ENCODE measurements around the gene ZBTB7B.

ZBTB7B gene

DNA sequence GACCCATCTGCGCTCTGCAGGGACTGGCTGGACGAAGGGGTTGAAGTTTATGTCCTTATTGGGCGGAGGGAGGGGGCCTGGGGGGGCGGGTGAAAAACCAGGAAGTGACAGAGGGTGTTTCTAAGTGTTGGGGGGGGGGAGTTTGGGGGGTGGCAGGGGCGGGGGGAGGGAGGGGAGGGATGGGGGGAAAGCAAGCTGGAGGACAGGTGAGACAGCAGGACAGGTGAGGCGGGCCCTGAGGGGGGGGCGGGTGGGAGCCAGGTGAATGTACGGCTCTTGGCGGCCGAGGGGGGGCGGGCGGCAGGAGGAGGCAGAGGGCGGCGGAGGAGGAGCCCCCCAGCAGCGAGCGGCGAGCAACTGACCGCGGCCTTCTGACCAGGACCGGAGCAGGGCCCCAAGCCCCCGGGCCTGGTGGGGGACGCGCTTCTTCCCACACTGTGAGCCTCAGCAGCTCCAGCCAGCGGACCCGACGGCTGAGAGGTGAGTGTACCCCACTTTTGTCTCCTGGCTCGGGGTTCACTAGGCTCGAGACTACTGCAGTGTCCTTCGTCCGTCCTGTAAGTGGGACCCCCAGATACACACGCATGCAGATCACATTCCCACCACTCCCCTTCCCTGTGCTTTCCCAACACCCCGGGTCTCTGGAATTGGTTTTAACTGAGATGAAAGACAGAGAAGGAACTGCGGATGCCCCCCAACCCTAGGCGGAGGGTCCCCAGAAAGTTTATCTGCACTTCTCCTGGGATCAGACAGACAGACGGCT, at the start of gene ZBTB7B:
Gene ZBTB7B (plus strand): TSS at position 339 of the 763 bp plus-strand sequence. CDS start 11,859 bp downstream, outside the sequence.
- DNase-seq (ENCODE audit: low read depth) = no peak

DNA sequence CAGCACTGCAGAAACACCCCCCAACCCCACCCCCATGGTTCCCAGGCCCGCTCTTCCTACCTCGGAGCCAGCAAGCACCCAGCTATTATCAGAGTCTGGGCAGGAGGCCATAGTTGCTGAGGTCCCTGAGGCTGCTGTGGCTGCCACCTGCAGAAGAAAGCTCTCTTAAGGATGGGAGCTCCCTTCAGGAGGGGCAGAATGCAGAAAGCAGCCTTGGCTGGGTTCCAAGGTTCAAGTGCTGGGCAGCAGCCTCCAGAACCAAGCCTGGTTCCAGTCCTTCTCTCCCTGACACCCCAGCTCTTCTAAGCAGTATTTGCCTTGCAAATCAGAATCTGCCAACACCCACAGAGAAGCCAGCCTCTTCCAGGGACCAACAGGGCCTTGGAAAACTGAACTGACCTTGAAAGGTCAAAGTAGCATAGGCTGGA, 49.0 kb upstream of the ZBTB7B start:
- DNase-seq (ENCODE audit: low read depth) = no peak

DNA sequence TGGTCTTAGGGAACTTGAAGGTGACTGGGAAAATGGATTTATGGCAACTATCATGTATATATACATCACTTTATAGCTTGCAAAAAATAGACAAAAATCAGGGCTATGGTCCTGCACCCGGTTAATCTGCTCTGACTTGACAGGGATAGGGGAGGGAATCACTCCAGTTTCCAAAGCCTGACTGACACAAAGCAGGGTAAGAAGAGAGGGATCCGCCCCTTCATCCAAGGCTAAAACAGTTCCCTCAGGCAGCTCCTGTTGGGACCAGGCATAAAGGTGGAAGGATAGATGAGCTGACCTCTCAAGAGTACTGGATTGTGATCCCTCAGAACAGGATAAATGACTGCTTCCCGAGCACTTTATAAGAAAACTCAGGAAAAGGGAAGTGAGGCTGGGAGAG, 48.1 kb upstream of the ZBTB7B start:
- no peak for DNase-seq (ENCODE audit: low read depth)

DNA sequence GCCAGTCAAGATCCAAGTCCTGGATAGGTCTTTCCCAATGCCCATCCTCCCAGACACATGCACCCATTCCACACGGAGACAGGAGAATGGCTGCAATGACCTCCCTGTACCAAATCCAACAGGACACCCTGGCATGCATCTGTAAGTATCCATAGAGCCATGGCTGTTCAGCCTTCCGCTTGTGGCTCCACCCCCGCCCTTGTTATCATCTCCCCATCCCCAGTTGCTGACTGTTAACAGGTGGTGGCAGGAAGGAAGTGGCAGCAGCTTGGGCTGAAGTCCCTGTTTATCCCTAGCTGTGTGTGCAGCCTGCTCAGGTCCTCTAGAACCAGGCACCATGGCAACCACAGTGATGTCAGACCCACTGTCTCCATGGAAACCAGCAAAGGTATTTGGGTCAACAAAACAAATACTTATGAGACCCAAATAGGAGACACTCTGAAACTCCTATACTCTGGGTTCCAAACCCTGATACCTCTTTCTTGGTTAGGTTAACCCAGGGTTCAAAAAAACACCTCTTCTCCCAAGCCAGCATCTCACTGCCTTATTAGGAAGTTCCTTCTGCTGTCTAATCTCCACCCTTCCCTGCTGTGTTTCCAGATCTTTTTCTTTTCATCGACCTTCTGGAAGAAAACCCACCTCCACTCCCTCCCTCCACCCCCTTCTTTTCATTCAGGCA, 47.4 kb upstream of the ZBTB7B start:
- peak; percentile 64 for DNase-seq (ENCODE audit: low read depth)

DNA sequence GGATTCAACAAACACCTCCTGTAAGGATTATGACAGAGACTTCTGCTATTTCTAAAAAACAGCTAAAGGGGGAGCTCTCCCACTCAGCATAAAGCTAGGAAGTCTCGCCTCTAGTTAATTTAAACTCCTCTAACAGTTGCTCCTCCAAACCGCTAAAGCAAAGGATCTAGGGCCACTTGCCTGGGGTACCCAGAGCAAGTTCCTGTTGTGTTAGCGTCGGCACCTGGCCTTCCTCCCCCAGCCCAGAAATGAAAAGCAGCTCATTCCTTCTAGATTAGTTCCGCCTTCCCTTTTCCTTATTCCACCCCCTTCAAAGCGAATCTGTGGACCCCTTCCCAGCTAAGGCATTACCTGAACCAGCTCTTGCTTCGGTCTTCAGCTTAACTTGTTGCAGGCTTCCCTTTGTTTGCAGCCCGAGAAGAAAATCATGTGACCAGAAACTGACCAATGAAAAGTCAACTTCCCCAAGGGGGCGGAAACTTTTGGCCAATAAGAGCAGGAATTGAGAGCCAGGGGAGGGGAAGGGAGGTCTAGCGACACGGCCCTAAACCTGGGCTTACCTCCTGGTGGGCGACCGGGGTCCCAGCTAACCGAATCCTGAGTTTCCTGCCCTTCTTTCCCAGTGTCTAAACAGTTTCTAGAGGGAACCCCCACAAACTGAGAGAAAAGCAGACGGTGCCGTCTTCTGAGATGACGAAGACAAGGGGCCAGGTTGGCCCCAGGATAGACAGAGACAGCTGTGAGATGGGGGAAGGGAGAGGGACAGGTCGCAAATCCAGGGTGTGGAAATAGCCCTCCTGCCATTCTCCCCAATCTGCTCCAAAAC, 46.7 kb upstream of the ZBTB7B start, which contains the start of gene PBXIP1:
Gene PBXIP1 (minus strand): TSS at position 382 of the 826 bp plus-strand sequence. CDS start 2,378 bp downstream, outside the sequence.
- peak; percentile 79 for DNase-seq (ENCODE audit: low read depth)

DNA sequence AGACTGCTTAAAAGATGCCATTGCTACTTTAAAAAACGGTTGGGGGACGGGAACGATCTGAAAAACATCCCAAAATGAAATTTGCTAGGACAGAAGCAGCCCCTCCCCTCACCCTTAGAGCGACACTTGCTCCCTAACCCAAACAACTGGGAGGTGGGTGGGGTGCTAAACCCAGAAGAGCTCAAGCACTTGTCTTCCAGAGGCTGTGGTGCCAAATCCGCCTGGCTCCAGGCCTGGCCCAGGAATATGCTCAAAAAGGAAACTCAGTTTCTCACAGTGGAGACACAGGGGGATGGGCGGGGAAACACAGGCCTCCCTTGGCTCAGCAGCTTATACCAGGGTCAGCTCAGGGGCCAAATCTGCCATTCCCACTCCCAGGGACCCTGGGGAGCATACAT, 46.1 kb upstream of the ZBTB7B start:
- no peak for DNase-seq (ENCODE audit: low read depth)

DNA sequence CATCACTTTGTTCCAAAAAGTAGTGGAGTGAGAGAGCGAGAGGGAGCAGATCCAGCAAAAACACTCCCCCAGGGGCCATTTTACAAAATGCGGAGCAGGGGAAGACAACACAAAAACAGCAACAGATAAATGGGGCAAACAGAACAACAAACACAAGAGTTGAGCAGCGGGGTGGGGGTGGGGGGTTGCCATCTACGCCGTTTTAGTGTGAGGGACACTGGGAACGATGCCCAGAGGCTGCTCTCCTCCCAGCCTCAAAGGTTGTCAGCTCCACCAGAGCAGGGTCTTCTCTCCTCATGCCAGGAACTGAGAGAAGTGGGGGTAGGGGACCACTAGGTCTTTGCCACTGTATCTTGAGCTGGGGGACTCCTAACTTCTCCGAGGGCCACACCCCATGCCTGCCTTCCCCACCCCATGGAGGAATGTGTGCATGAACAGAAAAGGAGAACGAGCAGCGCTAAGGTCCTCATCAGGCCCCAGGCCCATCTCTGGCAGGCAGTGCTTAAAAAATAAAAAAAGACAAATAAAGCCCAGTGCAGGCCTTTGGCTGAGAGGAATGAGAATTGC, 45.4 kb upstream of the ZBTB7B start:
- DNase-seq (ENCODE audit: low read depth) = no peak

DNA sequence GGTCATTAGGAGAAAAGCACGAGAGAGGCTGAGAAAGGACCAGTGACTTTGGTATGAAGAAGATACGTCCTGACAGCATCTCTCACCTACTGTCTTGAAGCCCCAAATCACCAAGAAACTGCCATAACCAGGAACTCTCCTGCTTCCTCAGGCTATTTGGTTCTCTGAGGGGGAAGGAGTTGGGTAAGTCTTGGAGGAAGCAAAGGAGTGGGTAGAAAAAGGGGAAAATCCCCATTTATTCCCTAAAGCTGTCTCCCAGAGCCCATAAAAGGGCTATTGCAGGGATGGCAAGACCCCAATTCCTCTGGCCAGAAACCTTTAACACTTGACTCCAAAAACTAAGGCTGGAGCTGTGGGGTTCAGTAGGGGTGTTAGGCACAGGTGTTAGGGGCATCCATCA, 44.6 kb upstream of the ZBTB7B start:
- no peak for DNase-seq (ENCODE audit: low read depth)

DNA sequence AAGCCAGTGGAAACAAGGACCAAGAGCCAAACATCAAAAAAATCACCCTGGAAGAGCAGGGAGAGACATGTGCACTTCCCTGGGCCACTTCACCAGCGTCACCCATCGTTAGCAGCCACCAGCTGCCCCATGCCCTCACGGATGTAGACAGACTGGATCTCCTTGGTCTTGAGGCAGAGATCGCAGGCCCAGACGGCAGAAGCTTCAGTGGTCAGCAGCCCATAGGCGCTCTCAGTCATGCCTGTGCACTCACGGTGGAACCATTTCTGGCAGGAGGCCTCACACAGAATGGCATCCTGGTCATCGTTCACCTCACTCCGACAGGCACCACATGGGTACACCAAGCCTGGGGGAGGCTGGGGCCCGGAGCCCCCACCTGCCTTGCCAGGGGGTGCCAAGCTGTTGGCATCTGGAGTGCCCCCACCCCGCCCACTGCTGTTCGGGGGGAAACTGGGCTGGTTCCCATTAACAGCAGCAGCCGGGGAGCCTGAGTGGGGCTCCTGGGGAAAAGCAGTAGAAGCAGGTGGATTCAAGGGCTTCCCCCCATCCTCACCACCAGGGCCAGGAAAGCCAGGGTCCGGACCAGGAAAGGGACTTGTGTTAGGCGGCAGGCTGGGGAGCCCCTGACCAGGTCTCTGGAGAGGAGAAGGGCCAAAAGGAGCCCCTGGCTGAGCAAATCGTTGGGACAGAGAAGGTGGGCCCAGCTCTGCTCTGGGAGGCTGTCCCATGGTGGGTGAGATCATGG, 43.7 kb upstream of the ZBTB7B start:
- no peak for DNase-seq (ENCODE audit: low read depth)

DNA sequence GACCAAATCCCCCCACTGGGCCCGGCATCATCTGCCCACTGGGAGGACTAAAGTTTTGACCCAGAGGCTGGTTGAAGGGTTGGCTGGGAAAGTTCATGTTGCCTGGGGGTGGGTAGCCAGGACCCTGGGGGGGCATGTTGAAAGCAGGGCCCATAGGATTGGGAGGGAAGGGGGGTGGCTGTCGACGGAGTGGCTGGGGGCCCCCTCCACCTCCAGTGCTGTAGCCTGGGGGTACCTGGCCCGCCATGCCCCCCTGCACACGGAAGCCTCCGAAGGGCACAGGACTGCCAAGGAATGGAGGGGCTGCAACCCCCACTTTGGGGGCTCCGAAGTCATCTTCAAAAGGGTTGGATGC, 43.2 kb upstream of the ZBTB7B start:
- no peak for DNase-seq (ENCODE audit: low read depth)

DNA sequence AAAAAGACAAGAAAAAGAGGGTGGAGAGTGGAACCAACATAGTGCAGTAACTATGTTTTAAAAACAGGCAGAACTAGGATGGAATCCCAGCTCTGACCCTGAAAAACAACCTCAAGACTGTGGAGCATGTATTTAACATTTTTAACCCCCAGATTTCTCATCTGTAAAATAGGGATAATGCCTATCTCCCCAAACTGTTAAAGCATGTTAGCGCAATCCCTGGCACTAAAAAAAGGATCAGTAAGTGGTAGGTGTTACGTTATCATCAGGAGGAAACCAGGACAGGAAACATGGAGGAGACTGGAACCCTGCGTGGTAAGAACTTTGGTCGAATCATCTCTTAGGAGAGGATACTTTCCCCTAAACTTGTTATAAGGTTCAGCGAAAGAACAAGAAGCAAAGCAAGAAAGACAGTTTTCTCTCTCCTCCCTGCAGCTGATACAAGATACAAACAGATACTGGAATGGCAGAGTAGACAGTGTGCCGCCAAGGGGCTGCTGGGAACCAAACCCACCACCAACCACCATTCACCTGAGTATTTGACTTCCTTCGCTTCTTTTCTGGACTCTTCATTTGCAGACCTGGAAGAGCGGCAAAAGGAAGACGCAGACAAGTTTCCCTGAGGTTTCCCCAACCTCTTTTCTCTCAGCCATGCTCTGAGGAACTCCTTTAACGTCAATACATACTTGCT, 42.0 kb upstream of the ZBTB7B start:
- DNase-seq (ENCODE audit: low read depth) = no peak

DNA sequence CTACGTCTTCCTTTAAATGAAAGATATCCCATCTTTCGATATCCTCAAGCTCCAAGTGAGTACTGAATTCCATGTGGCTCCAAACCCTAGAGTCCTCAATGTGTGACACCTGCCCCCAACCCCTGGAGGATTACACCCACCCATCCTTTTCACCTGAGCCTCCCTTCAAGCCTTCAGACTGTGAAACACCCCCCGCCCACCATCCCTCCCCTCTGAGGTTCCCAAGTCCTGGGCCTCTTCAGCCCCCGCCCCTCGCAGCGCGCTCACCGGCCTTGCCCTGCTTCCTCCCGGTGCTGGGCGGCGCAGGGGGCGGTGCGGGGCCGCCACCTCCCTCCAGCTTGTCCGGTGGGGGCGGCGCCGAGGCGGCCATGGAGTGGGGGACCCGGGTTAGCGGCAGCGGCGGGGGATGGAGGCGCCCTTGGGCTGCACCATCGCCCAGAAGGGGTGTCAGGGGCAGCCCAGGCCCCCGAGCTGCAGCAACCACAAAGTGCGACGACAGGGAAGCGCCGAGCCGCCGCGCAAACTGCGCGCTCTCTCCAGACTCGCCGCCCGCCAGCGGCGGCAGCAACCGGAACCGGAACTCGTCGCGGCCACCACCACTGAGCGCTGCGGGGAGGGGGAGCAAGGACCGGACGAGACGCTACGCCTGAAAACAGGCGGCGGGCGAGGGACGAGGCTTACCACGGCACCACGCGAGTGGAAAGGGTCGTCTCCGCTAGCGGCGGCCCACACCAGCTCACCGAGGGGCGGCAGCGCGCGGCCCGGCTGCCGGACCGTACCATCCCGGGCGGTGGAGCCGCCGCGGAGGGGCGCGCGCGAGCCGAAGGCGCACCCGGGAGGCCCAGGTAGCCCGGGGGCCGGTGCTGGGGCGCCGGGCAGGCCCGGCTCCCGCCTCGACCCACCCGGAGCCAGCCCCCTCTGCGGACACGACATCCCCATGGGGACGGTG, 41.1 kb upstream of the ZBTB7B start, which contains the start of gene PYGO2:
Gene PYGO2 (minus strand): TSS at position 576 of the 949 bp plus-strand sequence. CDS start 206 bp downstream, at position 370.
- DNase-seq (ENCODE audit: low read depth) = peak; percentile 73

DNA sequence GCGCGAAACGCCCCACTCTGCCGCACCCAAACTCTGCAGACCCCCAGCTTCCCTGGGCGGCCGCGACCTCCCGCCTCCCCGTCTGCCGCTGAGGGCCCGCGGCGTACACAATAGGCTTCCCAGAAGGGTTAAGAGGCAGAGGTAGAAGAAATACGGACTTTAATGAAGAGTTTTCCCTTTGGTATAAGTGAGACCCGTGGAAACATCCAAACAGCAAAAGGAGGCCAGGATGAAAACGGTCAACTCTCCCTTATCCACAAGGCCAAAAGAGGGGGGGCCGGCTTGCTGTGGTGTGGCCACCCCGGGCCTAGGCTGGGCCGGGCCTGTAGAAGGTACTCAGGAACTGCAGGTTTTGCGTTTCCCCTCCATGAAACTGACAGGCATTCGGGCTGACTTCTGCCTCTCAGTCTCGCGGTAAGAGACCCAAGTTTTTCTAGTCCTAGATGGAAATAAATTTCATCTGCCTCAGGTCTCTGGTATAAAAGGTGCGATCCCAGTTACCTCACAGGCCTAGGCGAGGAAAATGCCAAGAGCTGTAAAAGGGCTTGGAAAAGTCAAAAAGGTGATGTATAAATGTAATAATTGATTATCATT, 40.3 kb upstream of the ZBTB7B start:
- DNase-seq (ENCODE audit: low read depth) = no peak

DNA sequence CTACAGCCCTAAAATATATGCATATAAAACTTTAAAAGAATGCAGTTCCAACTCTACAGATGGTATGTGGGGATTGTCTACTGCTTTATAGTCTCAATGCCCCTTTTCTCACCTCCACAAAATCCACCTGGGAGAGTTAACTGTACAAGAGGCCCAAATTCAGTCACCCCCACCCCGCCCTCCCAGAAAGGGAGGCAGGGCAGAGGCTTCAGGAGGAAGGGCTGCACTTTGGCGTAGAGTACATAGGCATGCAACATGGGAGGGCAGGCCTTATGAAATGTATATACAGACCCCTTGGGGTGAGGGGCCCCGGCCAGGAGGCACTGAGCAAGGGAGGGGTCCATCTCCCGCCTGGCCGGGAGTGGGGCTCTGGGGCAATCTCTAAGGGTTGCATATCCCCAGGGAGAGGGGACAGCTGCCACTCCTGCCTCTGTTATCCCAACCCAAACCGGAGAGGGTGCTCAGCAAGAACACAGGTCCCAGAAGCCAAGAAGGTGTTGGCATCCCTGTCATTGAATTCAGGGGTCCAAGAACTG, 39.7 kb upstream of the ZBTB7B start:
- no peak for DNase-seq (ENCODE audit: low read depth)

DNA sequence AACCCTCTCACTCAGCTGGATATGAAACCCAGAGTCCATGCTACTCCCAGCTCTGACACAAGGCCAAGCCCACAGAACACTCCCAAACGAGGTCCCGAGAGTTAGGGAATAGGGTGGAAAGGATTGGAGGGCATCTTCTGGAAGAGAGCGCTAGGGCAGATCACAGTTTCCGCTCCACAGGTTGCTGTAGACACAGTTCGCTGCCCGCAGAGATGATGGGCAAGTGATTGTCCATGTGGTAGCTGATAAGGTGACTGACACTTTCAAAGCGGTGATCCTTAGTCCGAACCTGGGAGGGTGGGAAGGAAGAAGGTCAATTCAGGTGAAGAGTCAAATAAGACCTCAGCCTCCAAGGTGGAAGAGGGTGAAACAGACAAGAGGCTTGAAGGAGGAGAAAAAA, 39.0 kb upstream of the ZBTB7B start:
- DNase-seq (ENCODE audit: low read depth) = no peak

DNA sequence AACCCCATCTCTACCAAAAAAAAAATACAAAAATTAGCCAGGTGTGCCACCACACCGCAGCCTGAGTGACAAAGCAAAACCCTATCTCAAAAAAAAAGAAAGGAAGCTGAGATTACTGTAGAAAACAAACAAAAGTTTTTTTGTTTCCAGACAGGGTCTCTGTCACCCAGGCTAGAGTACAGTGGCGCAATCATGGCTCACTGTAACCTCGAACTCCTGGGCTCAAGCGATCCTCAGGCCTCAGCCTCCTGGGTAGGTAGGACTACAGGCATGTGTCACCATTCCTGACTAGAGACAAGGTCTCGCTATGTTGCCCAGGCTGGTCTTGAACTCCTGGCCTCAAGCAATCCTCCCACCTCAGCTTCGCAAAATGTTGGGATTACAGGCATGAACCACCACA, 38.2 kb upstream of the ZBTB7B start:
- no peak for DNase-seq (ENCODE audit: low read depth)

DNA sequence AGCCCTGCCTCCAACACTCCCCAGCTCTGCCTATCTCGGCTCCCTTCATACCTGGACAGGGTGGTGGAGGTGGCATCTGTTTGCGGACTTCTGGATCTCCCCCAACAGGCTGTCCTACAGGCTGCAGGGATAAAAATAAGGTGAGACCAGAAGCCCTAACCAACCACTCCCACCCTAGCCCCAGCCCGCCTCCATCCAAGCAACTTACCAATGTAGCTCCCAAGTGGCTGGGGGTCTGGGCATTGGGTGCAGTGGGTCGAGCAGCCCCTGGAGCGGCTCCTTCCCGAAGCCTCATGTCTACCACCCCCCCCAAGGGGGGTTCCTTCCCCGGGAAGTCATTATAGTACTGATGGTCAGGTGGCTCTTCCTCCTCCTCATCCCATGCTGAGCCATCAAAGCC, 36.5 kb upstream of the ZBTB7B start:
- DNase-seq (ENCODE audit: low read depth) = no peak

DNA sequence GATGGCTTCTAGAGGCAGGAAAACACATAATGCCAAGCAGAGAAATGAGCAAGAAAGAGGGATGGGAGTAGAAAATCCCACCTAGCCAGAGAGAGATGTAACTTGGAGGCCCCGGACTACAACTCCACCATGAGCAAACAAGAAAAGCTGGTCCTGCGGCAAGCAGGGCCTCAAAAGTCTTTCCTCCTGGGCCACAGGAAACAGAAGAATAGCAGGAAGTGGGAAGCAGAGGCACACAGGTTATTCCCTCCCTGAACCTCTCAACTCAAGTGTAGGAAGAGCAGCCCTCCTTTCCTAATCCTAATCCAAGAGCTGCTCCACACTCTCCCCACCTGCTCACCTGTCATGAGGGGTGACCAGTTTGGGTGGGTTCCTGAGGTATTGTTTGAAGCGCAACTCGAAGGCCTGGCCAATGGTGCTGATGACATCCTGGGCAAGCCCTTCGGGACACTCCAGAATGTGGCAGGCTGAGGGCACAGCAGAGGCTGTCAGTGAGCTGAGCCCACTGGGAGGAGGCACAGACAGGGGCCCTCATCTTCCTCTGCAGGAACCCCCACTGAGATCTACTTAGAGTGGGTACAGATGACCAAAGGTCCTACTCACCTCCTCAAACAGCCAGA, 35.2 kb upstream of the ZBTB7B start:
- DNase-seq (ENCODE audit: low read depth) = no peak

DNA sequence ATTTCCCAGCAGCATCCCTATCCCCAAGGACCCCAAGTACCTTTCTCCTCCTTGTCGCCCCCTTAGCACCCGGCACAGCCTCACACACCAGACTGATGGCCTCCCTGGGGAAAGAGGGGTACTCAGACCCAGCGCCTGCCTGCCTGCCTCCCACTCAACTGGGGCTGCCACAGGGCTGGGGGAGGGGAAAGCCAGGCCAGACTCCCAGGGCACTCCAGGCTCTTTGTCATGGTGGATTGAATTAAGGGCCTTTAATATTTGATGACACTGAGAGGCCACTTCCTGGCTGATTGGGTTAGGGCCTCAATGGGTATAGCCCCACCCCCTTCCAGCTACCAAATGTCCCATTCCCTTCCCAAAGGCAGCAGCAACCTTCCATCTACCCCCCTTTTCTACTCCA, 33.9 kb upstream of the ZBTB7B start:
- no peak for DNase-seq (ENCODE audit: low read depth)
